HG03045 (cell line): ENCODE measurements around the gene KRTAP5-9.
"Not testable (repeated sequence)": the region's sequence is repeated elsewhere in the genome, so short reads cannot be mapped to it uniquely, and the experiment has no call there.

Experiments
- ATAC-seq: cut with Tn5 transposase; IDR thresholded peaks from one replicate; pipeline ENCODE4 v1.9.1; 2021; ENCODE audit warnings: mild to moderate bottlenecking, moderate library complexity; ENCODE audit not compliant: unreplicated experiment

KRTAP5-9 gene

GRCh38 chr11:71532036-71532610 lies 16.1 kb upstream of the KRTAP5-9 start:
- no peak for ATAC-seq

- not testable (repeated sequence) for ATAC-seq
Measured at GRCh38 chr11:71534711-71535608, 13.3 kb upstream of the KRTAP5-9 start.

DNA sequence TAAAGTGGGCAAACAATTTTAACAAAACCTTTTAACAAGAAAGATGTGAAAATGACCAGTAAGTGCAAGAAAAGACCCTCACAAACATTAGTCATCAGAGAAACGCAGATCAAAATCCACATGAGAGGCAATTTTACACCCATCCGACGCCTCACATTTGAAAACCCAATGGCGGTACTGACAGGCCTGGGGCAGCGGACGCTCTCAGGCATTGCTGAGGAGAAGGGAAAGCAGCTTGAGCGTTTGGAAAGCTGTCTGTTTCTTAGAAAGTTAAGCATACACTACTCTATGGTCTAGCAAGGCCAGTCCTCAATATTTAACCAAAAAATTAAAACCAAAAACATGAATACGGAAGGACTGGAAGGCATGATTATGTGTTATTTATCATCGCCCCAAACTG lies 12.4 kb upstream of the KRTAP5-9 start:
- ATAC-seq = no peak

DNA sequence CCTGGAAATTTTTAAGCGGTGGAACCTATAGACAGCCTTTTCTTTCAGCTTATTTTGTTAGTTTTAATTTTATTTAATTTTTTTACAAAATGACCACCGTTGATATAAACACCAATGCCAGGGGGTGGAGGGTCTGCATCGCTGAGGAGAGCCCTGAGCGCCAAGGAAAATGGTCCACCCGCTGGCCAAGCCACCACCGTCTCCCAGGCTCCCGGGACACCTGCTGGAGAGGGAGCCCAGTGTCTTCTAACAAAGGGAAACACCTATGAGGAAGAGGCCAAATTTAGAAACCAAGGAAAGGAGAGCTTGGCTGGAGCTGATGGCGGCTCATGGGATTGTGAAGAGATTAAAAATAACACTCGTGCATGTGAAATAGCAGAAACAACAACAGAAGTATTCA lies 10.7 kb upstream of the KRTAP5-9 start:
- no peak for ATAC-seq

- not testable (repeated sequence) for ATAC-seq
Measured at GRCh38 chr11:71537977-71538665, 10.1 kb upstream of the KRTAP5-9 start, which contains the start of gene KRTAP5-8. Gene KRTAP5-8 (plus strand): TSS chr11:71538025. CDS start chr11:71538056, 31 bp downstream.

DNA sequence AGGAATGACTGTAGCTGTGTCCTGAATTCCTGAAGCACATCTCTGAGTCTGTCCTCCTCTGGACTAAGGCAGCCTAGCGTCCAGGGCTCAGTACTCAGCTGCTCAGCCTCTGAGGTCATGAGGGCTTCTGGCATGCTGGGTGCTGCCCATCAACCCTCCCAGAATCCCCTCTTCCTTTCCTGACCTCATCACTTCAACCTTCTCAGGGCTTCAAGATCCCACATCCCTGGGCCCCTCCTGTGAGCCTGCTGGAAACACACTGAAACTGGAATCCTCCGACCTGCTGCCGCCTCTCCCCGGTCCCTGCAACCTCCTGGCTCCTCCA lies 9.6 kb upstream of the KRTAP5-9 start:
- no peak for ATAC-seq

- ATAC-seq = no peak
Measured at GRCh38 chr11:71539017-71539416, 9.2 kb upstream of the KRTAP5-9 start.

- ATAC-seq = not testable (repeated sequence)
Measured at GRCh38 chr11:71539971-71540370, 8.2 kb upstream of the KRTAP5-9 start.

DNA sequence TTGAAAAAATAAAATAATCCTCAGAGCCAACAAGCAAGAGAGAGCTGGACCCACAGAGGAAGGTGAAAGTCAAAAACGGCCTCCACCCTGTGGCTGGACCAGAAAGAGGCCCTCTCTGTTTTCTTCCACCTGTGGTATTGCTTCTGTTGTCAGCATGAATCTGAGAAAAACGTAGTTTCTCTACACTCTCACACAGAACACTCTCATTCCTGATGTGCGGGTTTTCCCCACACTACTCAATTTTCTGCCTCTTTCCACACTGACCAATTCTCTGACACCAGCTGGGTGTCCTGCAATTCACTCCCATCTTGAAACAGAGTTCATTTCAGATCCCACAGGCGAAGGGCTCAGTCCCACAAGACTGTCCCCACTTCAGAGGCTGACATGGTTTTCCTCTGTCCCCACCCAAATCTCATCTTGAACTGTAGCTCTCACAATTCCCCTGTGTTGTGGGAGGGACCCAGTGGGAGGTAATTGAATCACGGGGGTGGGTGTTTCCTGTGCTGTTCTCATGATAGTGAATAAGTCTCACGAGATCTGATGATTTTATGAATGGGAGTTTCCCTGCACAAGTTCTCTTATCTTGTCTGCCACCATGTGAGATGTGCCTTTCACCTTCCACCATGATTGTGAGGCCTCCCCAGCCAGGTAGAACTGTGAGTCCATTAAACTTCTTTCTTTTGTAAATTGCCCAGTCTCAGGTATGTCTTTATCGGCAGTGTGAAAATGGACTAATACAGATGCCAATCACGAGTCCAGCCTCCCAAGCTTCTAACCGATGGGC lies 7.5 kb upstream of the KRTAP5-9 start:
- ATAC-seq = not testable (repeated sequence)

- no peak for ATAC-seq
Measured at GRCh38 chr11:71542382-71542781, 5.8 kb upstream of the KRTAP5-9 start.

DNA sequence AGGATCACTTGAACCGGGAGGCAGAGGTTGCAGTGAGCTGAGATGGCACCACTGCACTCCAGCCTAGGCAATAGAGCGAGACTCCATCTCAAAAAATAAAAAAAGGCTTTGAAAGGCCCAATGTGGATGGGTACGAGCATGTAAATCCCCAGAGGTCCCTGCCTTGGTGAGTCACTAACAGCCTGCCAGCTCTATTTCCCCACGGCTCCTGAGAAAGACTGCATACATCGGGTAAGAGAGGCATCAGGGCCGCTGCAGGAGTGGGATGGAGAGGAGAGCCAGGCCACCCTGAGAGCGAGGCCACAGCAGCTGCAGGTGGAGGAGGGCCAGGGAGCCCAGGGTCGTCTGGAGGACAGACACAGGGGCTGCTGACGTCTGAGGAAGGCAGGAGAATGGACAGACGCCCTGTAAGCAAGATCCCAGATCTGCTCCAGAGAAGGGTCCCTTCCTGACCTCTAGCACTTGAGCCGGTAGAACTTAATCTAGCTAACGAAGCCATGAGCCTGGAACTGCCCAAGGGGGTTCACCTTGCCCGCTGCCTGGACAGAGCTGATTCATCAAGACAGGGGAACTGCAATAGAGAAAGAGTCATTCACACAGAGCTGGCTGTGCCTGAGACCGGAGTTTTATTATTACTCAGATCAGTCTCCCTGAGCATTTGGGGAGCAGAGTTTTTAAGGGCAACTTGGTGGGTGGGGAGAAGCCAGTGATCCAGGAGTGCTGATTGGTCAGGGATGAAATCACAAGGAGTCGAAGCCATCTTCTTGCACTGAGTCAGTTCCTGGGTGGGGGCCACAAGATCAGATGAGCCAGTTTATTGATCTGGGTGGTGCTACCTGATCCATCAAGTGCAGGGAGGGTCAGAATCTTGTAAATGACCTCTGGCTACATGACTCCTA lies 5.1 kb upstream of the KRTAP5-9 start:
- no peak for ATAC-seq

DNA sequence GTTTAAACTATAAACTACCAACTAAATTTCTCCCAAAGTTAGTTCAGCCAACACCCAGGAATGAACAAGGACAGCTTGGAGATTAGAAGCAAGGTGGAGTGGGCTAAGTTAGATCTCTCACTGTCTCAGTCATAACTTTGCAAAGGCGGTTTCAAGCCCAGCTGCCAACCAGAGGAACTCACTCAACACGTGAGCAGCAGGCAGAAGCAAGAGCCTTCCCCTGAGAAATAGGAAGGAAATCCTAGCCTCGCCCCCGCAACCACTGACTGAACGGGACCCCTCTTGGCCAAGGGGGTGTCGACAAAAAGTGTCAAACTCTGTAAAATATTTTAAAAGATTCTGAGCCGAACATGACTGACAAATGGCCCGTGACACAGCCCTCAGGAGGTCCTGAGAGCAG lies 4.4 kb upstream of the KRTAP5-9 start:
- no peak for ATAC-seq

DNA sequence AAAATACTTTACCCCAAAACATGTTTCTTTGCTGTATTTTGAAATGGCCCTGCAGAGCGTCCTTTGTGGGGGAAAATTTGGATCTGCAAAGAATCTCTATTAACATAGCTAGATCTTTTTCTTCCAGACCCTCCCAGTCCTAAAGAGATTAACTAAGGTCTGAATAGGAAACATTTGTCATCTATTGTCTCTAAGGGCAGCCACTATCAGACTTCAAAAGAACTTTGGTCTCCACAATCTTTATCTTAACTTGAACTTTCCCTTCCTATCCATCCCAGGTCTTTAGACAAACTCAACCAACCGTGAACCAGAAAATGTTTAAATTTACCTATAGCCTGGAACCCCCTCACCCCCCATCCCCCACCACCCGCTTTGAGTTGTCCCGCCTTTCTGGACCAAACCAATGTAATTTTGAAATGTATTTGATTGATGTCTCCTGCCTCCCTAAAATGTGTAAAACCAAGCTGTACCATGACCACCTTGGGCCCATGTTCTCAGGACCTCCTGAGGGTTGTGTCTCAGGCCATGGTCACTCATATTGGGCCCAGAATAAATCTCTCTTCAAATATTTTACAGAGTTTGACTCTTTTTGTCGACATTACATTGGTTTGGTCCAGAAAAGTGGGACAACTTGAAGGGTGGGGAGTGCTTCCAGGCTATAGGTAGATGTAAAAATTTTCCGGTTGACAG lies 3.5 kb upstream of the KRTAP5-9 start:
- no peak for ATAC-seq

GRCh38 chr11:71545405-71545966 lies 2.7 kb upstream of the KRTAP5-9 start:
- no peak for ATAC-seq

- ATAC-seq = no peak
Measured at GRCh38 chr11:71548716-71549151, 514 bp downstream of the KRTAP5-9 start.

- no peak for ATAC-seq
Measured at GRCh38 chr11:71551711-71552110, 3.5 kb downstream of the KRTAP5-9 start.

DNA sequence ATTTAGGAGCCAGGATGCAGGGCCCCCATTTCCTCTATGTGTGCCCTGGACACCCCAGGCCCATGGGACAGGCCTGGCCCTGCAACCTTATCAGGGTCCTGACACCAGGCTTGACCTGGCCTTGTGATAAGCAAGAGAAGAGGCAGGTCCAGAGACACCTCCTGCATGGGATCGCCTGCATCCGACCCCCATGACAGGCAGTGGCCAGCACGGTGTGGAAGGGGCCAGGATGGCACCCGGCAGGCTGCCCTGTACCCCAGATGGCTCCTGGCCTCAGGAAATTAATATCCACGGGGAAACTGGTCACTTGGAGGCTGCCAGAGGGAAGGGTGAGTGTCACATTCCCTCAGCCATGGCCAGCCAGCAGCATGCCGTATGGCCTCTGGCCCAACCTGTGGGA lies 6.8 kb downstream of the KRTAP5-9 start:
- ATAC-seq = no peak

DNA sequence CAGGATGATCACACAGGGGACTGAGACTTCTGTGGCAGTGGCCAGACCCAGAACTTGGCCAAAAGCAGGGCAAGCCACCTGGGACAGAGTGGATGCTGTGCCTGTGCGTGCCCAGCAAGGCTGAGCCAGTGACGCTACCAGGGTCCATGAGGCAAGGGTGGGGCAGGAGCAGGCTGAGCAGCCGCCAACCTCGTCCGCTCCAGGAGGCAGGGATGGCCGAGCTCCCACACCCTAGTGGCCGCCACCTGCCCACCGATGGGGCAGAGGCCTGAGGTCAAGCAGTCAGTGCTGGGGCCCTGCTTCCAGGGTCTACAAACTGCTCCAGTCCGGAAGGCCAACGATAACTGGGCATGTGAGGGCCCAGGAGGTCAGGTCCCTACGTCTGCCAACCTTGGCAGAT lies 7.3 kb downstream of the KRTAP5-9 start:
- ATAC-seq = no peak

- no peak for ATAC-seq
Measured at GRCh38 chr11:71556018-71556417, 7.8 kb downstream of the KRTAP5-9 start.
